Measurements from ENCODE around the gene VPS9D1. TPM values are rescaled to one million over a fixed set of nuclear protein-coding genes. Genes with fewer than 3 reads are reported as not detected.
"Not testable (repeated sequence)": the region's sequence is repeated elsewhere in the genome, so short reads cannot be mapped to it uniquely, and the experiment has no call there.

The VPS9D1 gene
- total and polyA plus RNA-seq, 2 of the 4 experiments (the other 2 are of a cell fraction) = 1.8 to 20.3 TPM

DNA sequence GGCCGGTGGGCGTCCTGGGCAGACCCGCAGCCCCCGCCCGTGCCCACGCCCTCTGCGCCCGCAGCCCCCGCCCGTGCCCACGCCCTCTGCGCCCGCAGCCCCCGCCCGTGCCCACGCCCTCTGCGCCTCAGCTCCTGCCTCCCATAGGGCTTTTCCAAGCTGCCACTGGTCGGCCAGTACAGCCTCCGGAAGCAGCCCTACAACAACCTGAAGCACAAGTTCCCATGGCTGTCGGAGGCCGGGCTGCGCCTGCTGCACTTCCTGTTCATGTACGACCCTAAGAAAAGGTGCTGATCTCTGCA, 26.0 kb downstream of the VPS9D1 start:
- H3K4me1 ChIP-seq (ENCODE audit: control insufficient read depth, insufficient read depth, low read length); H3K4me2 ChIP-seq (ENCODE audit: low read depth, low read length); H3K9ac ChIP-seq (ENCODE audit: low read depth, low read length); dilution Hi-C loops (cut with HindIII; ENCODE audit: low sequenced_read_pairs, unreplicated experiment); H3K27ac ChIP-seq (ENCODE audit: insufficient read depth, low read length); ATAC-seq (ENCODE audit: low read depth); H3K27me3 ChIP-seq (ENCODE audit: control insufficient read depth, insufficient read depth, low read length); H4K8ac ChIP-seq (ENCODE audit: low read depth in 2 of 2, low read length in 2 of 2); H3K23ac ChIP-seq (ENCODE audit: low read depth, low read length); H3K9me1 ChIP-seq (ENCODE audit: insufficient read depth, low read length); in situ Hi-C loops (cut with MboI; ENCODE audit: low sequenced_read_pairs); H4K5ac ChIP-seq (ENCODE audit: low read depth, low read length); H2AFZ ChIP-seq (replicated peaks; ENCODE audit: low read length, poor library complexity); H3K14ac ChIP-seq (replicated peaks; ENCODE audit: low read depth, low read length); H3K56ac ChIP-seq (ENCODE audit: extremely low read depth, insufficient read depth, low read length); H3K4ac ChIP-seq (ENCODE audit: low read depth, low read length); H3K9me3 ChIP-seq (ENCODE audit: control insufficient read depth, insufficient read depth, low read length); intact Hi-C loops (cut with micrococcal nuclease); H3K18ac ChIP-seq (ENCODE audit: low read depth, low read length); H4K91ac ChIP-seq (ENCODE audit: insufficient read depth, low read depth, low read length); CTCF ChIA-PET; H2BK15ac ChIP-seq (ENCODE audit: low read depth, low read length); POLR2A ChIA-PET (ENCODE audit: unreplicated experiment); H3K4me3 ChIP-seq (ENCODE audit: insufficient read depth, low read depth, low read length); H2BK20ac ChIP-seq (ENCODE audit: low read depth, low read length); H2AK5ac ChIP-seq (ENCODE audit: low read depth, low read length); BruUV-seq (replicated peaks); H2BK120ac ChIP-seq (ENCODE audit: low read depth, low read length); DNase-seq; H2AK9ac ChIP-seq (replicated peaks; ENCODE audit: low read depth, low read length, poor library complexity); H2BK5ac ChIP-seq (ENCODE audit: low read depth, low read length, poor library complexity, severe bottlenecking): not testable (repeated sequence)
- Histone ChIP-seq H3K79me1 (ENCODE audit: low read depth in 1 of 2, low read length in 2 of 2) (peaks cover 8 to 23% of the 10 kb centered on the region in 2 experiments; a peak in 3 of 4 replicates), H4K20me1 (ENCODE audit: insufficient read depth, low read length) (peaks cover 22% of the 10 kb centered on the region), H3K36me3 (ENCODE audit: control insufficient read depth, insufficient read depth, low read length) (peaks cover 50% of the 10 kb centered on the region)
- WGBS, 2 experiments (ENCODE audit: extremely low coverage in 2 of 2, insufficient read length in 1 of 2) = 100% methylated on average over 6 of the region's 23 CpGs; no CpG with 5 or more reads in 1 of the 2 experiments

All from IMR-90 (cell line).